Motor neuron (in vitro differentiated cells): ENCODE measurements around the gene AVEN. TPM values are rescaled to one million over a fixed set of nuclear protein-coding genes. Genes with fewer than 3 reads are reported as not detected.
A peak's percentile ranks its signal among the peaks of the same experiment; 100 is the strongest.
"Not testable (repeated sequence)": the region's sequence is repeated elsewhere in the genome, so short reads cannot be mapped to it uniquely, and the experiment has no call there.

ENCODE experiments used
- ATAC-seq, 8 experiments: fragments of 200-7000 bp; cut with Tn5 transposase; replicated peaks in 6 of 8; 2 replicates each; pipeline ENCODE4 v1.8.0; 2021; ENCODE audit warnings: mild to moderate bottlenecking in 8 of 8, moderate library complexity in 8 of 8
- H3K27ac ChIP-seq, 2 donors: fragments of 250-450 bp; sonication (Bioruptor Pico); 2 replicates each; pipeline ENCODE4 v1.9.0; 2021; ENCODE audit warnings: antibody characterized with exemption in 2 of 2, mild to moderate bottlenecking in 2 of 2, moderate library complexity in 1 of 2
- H3K4me1 ChIP-seq, 2 donors: fragments of 250-450 bp; sonication (Bioruptor Pico); replicated peaks in 1 of 2; 2 replicates each; pipeline ENCODE4 v1.6.1; 2021; ENCODE audit warnings: antibody characterized with exemption in 2 of 2, mild to moderate bottlenecking in 2 of 2, moderate library complexity in 1 of 2
- H3K4me3 ChIP-seq, 5 donors: fragments of 250-450 bp; sonication (Bioruptor Pico); 2 replicates each; pipeline ENCODE4 v1.9.0; 2021; ENCODE audit warnings: antibody characterized with exemption in 5 of 5, mild to moderate bottlenecking in 5 of 5, moderate library complexity in 4 of 5
- WGBS, 10 experiments: fragments of 450-650 bp; shearing (Covaris generic); methylation state at CpG; one replicate each; pipeline ENCODE4 v1.0.0; 2022; 5-methylcytosine and 5-hydroxymethylcytosine counted together
- in situ Hi-C, 9 experiments: fragments of 400-800 bp; cut with MboI; loops; one replicate each; pipeline ENCODE4 v1.15.0; 2021; ENCODE audit warnings: low sequenced_read_pairs in 9 of 9, low pct_unique_long_range_greater_than_20kb in 2 of 9; ENCODE audit not compliant: unreplicated experiment in 9 of 9
- total RNA-seq, 8 experiments: library from RNA; unstranded; fragments of 300-600 nt; gene quantifications; 2 replicates each; pipeline versions ENCODE4 v1.2.3 to v1.2.4, GENCODE V29; 2022

Gene AVEN
- total RNA-seq, 8 experiments from 2014 or later = 3.0 to 22.3 (median 11.2) TPM

GRCh38 chr15:34056911-34057310, 17.9 kb upstream of the AVEN start:
- Histone ChIP-seq H3K4me3 (no peak overlapping the region), H3K4me1 (no peaks in the 10 kb centered on the region), H3K27ac (no peak overlapping the region)
- WGBS, 10 experiments = 0 to 100% (median 84%) methylated on average over 1 to 5 of the region's 5 CpGs; no CpG with 5 or more reads in 3 of the 10 experiments
- in situ Hi-C loops = loop anchor here in 1 of 9 experiments (25.0 kb wide), 1 partner anchor 530 kb away; the partner anchor contains the start of gene GOLGA8B
- peak in 1 of 8 experiments; percentile 17 for ATAC-seq

GRCh38 chr15:34055868-34056595, 17.0 kb upstream of the AVEN start:
- peak in 1 of 8 experiments; percentile 21 for ATAC-seq
- WGBS, 10 experiments = 36 to 100% (median 81%) methylated on average over 2 to 3 of the region's 3 CpGs; no CpG with 5 or more reads in 1 of the 10 experiments
- Histone ChIP-seq H3K4me1 (no peaks in the 10 kb centered on the region), H3K27ac (no peak overlapping the region), H3K4me3 (no peak overlapping the region)
- in situ Hi-C loops = loop anchor here in 1 of 9 experiments (25.0 kb wide), 1 partner anchor 531 kb away; the partner anchor contains the start of gene GOLGA8B

- Histone ChIP-seq H3K27ac (no peak overlapping the region), H3K4me3 (no peak overlapping the region), H3K4me1 (no peaks in the 10 kb centered on the region)
- WGBS, 10 experiments = 0 to 100% (median 74%) methylated on average over 1 to 3 of the region's 3 CpGs; no CpG with 5 or more reads in 2 of the 10 experiments
- in situ Hi-C loops = loop anchor here in 1 of 9 experiments (25.0 kb wide), 1 partner anchor 533 kb away; the partner anchor contains the start of gene GOLGA8B
- ATAC-seq = no peak
These were observed 15.2 kb upstream of the AVEN start for GRCh38 chr15:34054081-34054707.

DNA sequence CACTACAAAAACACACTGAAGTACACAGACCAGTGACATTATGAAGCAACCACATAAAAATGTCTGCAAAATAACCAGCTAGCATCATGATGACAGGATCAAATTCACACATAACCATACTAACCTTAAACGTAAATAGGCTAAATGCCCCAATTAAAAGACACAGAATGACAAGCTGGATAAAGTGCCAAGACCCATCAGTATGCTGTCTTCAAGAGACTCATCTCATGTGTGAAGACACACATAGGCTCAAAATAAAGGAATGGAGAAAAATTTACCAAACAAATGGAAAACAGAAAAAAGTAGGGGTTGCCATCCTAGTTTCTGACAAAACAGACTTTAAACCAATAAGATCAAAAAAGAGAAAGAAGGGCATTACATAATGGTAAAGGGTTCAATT, 11.4 kb upstream of the AVEN start:
- not testable (repeated sequence) for H3K27ac ChIP-seq, H3K4me1 ChIP-seq, H3K4me3 ChIP-seq, ATAC-seq
- WGBS, 10 experiments = 63 to 100% (median 73%) methylated on average over 1 of the region's 1 CpG; no CpG with 5 or more reads in 2 of the 10 experiments
- in situ Hi-C loops = loop anchor here in 1 of 9 experiments (25.0 kb wide), 1 partner anchor 537 kb away; the partner anchor contains the start of gene GOLGA8B

- in situ Hi-C loops = no loop called here
- Histone ChIP-seq H3K27ac (no peak overlapping the region), H3K4me3 (no peak overlapping the region), H3K4me1 (no peaks in the 10 kb centered on the region)
- 49 to 100% (median 80%) methylated on average over 1 to 2 of the region's 2 CpGs; no CpG with 5 or more reads in 1 of the 10 experiments for WGBS, 10 experiments
- peak in 4 of 8 experiments; percentile 62 to 80 (median 74) for ATAC-seq
These were observed 10.1 kb upstream of the AVEN start for GRCh38 chr15:34049112-34049511.

GRCh38 chr15:34047893-34048775, 9.1 kb upstream of the AVEN start:
- in situ Hi-C loops = no loop called here
- ATAC-seq = peak in 1 of 8 experiments; percentile 21
- no peaks in the 10 kb centered on the region for H3K4me1 ChIP-seq
- H3K27ac ChIP-seq = no peak overlapping the region
- WGBS, 10 experiments = 60 to 100% (median 91%) methylated on average over 1 to 7 of the region's 10 CpGs; no CpG with 5 or more reads in 5 of the 10 experiments
- H3K4me3 ChIP-seq = no peak overlapping the region

DNA sequence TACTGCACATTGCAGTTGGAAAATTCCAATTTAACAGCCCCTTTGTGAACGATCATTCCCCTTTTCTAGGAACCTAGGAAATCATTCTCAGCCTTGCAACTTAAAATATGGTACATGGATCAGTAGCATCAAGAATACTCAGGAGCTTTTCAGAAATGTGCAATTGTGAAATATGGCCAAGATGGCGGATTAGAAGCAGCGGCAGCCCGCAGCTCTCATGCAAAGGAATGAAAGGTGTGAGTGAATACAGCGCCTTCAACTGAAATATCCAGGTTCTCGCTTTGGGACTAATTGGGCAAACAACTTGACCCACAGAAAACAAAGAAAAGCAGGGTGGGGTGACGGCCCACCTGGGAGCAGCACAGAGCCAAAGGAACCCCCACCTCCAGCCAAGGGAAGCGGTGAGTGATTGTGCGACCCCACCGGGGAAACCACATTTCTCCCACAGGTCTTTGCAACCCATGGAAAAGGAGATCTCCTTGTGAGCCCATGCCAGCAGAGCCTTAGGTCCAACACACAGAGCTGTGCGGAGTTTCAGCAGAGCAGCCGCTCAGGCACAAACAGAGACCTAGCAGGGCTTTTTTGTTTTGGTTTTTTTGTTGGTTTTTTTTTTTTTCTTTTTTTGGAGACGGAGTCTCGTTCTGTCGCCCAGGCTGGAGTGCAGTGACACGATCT, 7.6 kb upstream of the AVEN start:
- Histone ChIP-seq H3K27ac (no peak overlapping the region), H3K4me1 (no peaks in the 10 kb centered on the region), H3K4me3 (no peak overlapping the region)
- ATAC-seq = no peak
- 83 to 100% (median 93%) methylated on average over 1 to 10 of the region's 16 CpGs for WGBS, 10 experiments
- in situ Hi-C loops = no loop called here

DNA sequence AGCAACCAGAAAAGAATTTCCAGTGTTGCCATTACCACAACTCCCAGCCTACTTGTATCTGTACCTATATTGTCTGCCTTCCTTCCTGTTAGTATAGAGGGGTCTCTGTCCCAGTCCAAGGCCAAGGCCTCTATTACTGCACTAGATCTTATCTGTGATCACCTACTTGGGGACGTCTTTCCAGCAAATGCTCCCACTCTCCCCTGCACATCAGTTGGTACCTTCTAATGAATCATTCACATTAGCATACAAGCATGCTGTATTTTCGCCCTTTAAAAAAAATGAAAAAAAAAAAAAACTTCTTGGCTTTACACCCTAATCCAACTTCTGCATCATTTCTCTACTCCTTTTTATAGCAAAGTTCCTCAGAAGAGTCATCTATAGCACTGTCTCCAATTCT, 4.8 kb upstream of the AVEN start:
- WGBS, 10 experiments = 56 to 92% (median 71%) methylated on average over 1 to 2 of the region's 2 CpGs; no CpG with 5 or more reads in 2 of the 10 experiments
- Histone ChIP-seq H3K4me1 (peaks cover 5 to 6% of the 10 kb centered on the region in 2 donors), H3K4me3 (no peak overlapping the region), H3K27ac (no peak overlapping the region)
- in situ Hi-C loops = no loop called here
- peak in 1 of 8 experiments; percentile 4 for ATAC-seq

GRCh38 chr15:34043391-34043790, 4.4 kb upstream of the AVEN start:
- Histone ChIP-seq H3K4me1 (peaks cover 5 to 6% of the 10 kb centered on the region in 2 donors), H3K27ac (no peak overlapping the region), H3K4me3 (no peak overlapping the region)
- in situ Hi-C loops = no loop called here
- ATAC-seq = no peak
- 20 to 80% (median 47%) methylated on average over 1 of the region's 1 CpG; no CpG with 5 or more reads in 4 of the 10 experiments for WGBS, 10 experiments

GRCh38 chr15:34039790-34040113, 748 bp upstream of the AVEN start:
- in situ Hi-C loops = no loop called here
- Histone ChIP-seq H3K27ac (no peak overlapping the region), H3K4me1 (peaks cover 5 to 8% of the 10 kb centered on the region in 2 donors), H3K4me3 (peak overlapping the region; percentile 72 to 95 (median 85))
- 60 to 100% (median 75%) methylated on average over 1 of the region's 1 CpG; no CpG with 5 or more reads in 4 of the 10 experiments for WGBS, 10 experiments
- no peak for ATAC-seq

GRCh38 chr15:34038023-34038870, 757 bp downstream of the AVEN start:
- ATAC-seq = peak; percentile 79 to 93 (median 90)
- 0 to 20% (median 3%) methylated on average over 1 to 19 of the region's 70 CpGs; no CpG with 5 or more reads in 3 of the 10 experiments for WGBS, 10 experiments
- H3K4me3 ChIP-seq = peak overlapping the region; percentile 72 to 95 (median 85)
- in situ Hi-C loops = no loop called here
- peak overlapping the region; percentile 96 to 97 for H3K27ac ChIP-seq
- peaks cover 5 to 8% of the 10 kb centered on the region in 2 donors for H3K4me1 ChIP-seq
